Left ventricle myocardium inferior (tissue), 1 donor: Measurements from ENCODE around the gene PUM1. TPM values are rescaled to one million over a fixed set of nuclear protein-coding genes. Genes with fewer than 3 reads are reported as not detected.
"Not testable (repeated sequence)": the region's sequence is repeated elsewhere in the genome, so short reads cannot be mapped to it uniquely, and the experiment has no call there.

Source experiments
- DNase-seq: peaks from one replicate; pipeline ENCODE4 v3.0.0-alpha.2; 2020
- H3K27ac ChIP-seq: fragments of 200-600 bp; replicated peaks from 2 replicates; pipeline ENCODE4 v1.8.0; 2021
- H3K27me3 ChIP-seq: fragments of 200-600 bp; 2 replicates; pipeline ENCODE4 v1.8.0; 2021; ENCODE audit warnings: low read depth
- H3K36me3 ChIP-seq: fragments of 200-600 bp; 2 replicates; pipeline ENCODE4 v1.8.0; 2021
- H3K4me1 ChIP-seq: fragments of 200-600 bp; 2 replicates; pipeline ENCODE4 v1.8.0; 2021
- H3K4me3 ChIP-seq: fragments of 200-600 bp; 2 replicates; pipeline ENCODE4 v1.8.0; 2021; ENCODE audit warnings: mild to moderate bottlenecking, moderate library complexity
- H3K9me3 ChIP-seq: fragments of 200-600 bp; replicated peaks from 2 replicates; pipeline ENCODE4 v1.8.0; 2021
- CTCF ChIP-seq: fragments of 200-600 bp; IDR thresholded peaks from 2 replicates; pipeline ENCODE4 v1.8.0; 2021; ENCODE audit warnings: antibody characterized with exemption, mild to moderate bottlenecking, borderline replicate concordance
- intact Hi-C: fragments of 100-400 bp; cut with micrococcal nuclease; formaldehyde crosslinking; loops from one replicate; pipeline ENCODE4 v1.11.0; 2022
- total RNA-seq: library from RNA; stranded (reverse); fragmentation: NEBNext Ultra II Directional; extraction: Animal tissue kit (Norgen Biotek cat#: 25700); gene quantifications from one replicate; pipeline ENCODE4 v1.2.1, GENCODE V29; 2021
- donor health status: DM: no; HTN: yes; CAD: no; lungs with severe emphysema.

PUM1 gene
- total RNA-seq, 1 donor from 2014 or later: 80.1 TPM

- DNase-seq: no peak
- no peak for TF ChIP-seq CTCF
- H3K36me3 ChIP-seq: no peaks in the 10 kb centered on the region
- H3K27ac ChIP-seq: no peak overlapping the region
- H3K4me3 ChIP-seq: no peak overlapping the region
- H3K27me3 ChIP-seq: no peaks in the 10 kb centered on the region
- H3K9me3 ChIP-seq: no peaks in the 10 kb centered on the region
- intact Hi-C loops: no loop called here
- peaks cover 13% of the 10 kb centered on the region for H3K4me1 ChIP-seq
These were observed 3.9 kb upstream of the PUM1 start for GRCh38 chr1:31069392-31069791.

- no peaks in the 10 kb centered on the region for H3K27me3 ChIP-seq
- H3K27ac ChIP-seq: peak overlapping the region; percentile 95
- no peaks in the 10 kb centered on the region for H3K9me3 ChIP-seq
- DNase-seq: peak; percentile 23
- H3K4me1 ChIP-seq: peaks cover 55% of the 10 kb centered on the region
- peak overlapping the region; percentile 93 for H3K4me3 ChIP-seq
- H3K36me3 ChIP-seq: no peaks in the 10 kb centered on the region
- intact Hi-C loops: no loop called here
- no peak for TF ChIP-seq CTCF
These were observed 703 bp downstream of the PUM1 start for GRCh38 chr1:31064718-31065309.

DNA sequence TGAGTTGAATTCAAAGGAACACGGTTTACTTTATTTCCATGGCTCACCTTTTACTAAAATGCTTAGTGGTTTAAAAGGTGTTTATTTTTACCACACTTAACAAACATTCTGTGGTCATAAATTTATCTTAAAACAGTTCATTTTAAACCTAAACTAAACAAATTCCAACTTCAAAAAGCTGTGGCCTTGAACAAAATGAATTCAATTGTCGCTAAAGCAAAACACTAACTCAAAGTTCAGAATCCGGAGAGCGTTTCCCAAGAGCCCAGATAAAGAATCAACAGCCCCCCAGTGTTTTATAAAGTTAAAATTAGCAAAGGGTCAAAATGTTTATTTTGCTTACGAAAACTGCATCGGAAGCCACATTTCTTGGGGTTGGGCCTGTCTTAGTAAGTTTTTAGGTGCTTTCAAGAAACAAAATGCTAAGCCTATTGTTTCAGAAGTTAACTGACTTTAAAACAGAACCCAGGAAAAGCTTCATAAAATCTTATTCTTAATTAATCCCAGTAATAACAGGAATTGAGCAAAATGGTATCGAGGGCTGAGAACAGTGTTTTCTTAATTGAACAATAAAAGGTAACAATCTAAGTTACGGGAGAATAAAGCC lies 1.3 kb downstream of the PUM1 start:
- H3K4me1 ChIP-seq: peaks cover 61% of the 10 kb centered on the region
- intact Hi-C loops: no loop called here
- peaks cover 1% of the 10 kb centered on the region for H3K36me3 ChIP-seq
- no peaks in the 10 kb centered on the region for H3K9me3 ChIP-seq
- TF ChIP-seq CTCF: no peak
- no peaks in the 10 kb centered on the region for H3K27me3 ChIP-seq
- peak overlapping the region; percentile 95 for H3K27ac ChIP-seq
- peak overlapping the region; percentile 93 for H3K4me3 ChIP-seq
- DNase-seq: no peak

DNA sequence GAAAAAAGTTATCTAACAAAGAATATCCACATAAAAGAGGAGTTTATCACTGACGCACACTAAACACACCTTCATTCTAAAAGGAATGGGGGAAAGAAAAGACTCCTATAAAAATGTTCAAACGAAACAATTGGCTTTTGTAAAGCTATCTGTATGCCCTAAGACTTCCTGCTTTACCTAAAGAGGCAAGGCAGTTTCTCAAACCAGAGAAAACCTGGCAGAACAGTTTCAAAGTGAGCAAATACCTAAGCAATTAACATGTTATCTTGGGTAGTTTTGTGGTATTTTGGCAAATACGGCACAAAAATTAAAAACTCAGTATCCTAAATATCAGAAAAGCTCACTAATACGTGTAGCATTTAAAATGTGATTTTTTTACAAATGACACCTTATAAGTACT lies 1.9 kb downstream of the PUM1 start:
- DNase-seq: no peak
- peak overlapping the region; percentile 93 for H3K4me3 ChIP-seq
- H3K4me1 ChIP-seq: peaks cover 67% of the 10 kb centered on the region
- no peaks in the 10 kb centered on the region for H3K27me3 ChIP-seq
- TF ChIP-seq CTCF: no peak
- peak overlapping the region; percentile 95 for H3K27ac ChIP-seq
- intact Hi-C loops: no loop called here
- no peaks in the 10 kb centered on the region for H3K9me3 ChIP-seq
- peaks cover 7% of the 10 kb centered on the region for H3K36me3 ChIP-seq

DNA sequence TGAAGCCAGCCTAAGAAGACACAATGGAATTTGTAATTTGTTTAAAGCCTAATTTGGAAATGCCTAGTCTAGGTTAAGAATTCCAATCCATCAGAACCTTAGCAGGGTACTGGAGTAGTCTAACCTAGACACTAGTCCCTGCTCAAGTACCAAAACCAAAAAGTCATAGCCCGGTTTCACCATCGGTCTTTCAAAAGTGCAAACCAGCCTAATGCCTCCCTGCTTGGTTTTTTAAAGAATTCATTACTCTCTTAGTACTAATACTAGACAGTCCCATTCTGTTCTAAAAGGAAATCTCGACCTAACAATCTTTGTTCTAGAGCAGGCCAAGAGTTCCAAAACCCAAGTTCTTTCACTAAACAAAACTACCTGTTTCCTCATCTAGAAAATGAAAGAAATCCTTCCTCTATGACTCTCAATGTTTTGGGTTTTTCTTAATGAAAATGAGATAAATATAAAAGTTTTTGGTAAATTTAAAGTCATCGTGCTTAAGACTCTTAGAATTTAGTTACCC lies 2.6 kb downstream of the PUM1 start:
- DNase-seq: no peak
- H3K9me3 ChIP-seq: no peaks in the 10 kb centered on the region
- peak overlapping the region; percentile 93 for H3K4me3 ChIP-seq
- intact Hi-C loops: no loop called here
- peaks cover 14% of the 10 kb centered on the region for H3K36me3 ChIP-seq
- no peak overlapping the region for H3K27ac ChIP-seq
- H3K27me3 ChIP-seq: no peaks in the 10 kb centered on the region
- peaks cover 72% of the 10 kb centered on the region for H3K4me1 ChIP-seq
- no peak for TF ChIP-seq CTCF

GRCh38 chr1:31062162-31062866 lies 3.2 kb downstream of the PUM1 start:
- peaks cover 78% of the 10 kb centered on the region for H3K4me1 ChIP-seq
- peaks cover 20% of the 10 kb centered on the region for H3K36me3 ChIP-seq
- H3K27me3 ChIP-seq, intact Hi-C loops, H3K27ac ChIP-seq, H3K9me3 ChIP-seq, DNase-seq: not testable (repeated sequence)
- H3K4me3 ChIP-seq: peak overlapping the region; percentile 93
